DMS 273 (cell line): Measurements from ENCODE around the gene NKX1-2.

Experiments
- DNase-seq: peaks from one replicate; lab custom pipeline; 2025; ENCODE audit not compliant: unreplicated experiment; lab: John Stamatoyannopoulos, UW

Gene NKX1-2

DNA sequence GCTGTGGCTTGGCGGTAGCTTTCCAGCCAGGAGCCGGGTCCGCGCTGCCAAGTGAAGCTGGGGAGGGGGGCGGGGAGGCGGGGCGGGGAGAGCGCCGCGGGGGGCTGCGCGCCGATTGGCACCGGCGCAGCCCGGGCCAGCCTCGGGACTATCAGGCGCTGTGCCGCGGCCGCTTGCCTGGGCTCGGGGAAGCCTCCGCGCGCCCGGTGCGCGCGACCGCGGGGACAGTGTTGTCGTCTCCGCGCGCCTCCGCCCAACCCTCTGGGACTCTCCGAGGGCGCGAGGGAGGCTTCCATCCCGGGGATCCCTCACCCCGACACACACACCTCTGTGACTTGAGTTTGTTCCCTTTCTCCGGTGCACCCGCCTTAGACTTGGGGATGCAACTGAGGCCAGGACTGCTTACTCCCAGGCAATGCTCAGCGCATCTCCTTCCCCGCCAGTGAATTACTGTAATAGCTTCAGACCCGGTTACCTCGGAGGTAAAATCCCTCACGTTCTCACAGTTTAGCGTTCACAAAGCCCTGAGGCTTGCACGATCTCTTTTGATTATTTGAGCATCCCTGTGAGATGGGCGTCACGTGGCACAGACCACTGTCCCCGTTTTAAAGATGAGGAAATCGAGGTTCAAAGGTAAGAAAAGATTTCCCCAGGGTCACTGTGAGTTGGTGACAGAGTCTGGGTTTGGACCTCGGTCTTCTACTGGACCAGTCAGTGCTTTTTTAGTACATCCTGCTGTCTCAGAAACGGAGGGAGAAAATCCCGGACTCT is at the start of gene NKX1-2:
Gene NKX1-2, minus strand, starts transcription at position 24 of the 771 bp plus-strand sequence. CDS start 92 bp downstream, outside the sequence.
- peak; percentile 59 for DNase-seq

DNA sequence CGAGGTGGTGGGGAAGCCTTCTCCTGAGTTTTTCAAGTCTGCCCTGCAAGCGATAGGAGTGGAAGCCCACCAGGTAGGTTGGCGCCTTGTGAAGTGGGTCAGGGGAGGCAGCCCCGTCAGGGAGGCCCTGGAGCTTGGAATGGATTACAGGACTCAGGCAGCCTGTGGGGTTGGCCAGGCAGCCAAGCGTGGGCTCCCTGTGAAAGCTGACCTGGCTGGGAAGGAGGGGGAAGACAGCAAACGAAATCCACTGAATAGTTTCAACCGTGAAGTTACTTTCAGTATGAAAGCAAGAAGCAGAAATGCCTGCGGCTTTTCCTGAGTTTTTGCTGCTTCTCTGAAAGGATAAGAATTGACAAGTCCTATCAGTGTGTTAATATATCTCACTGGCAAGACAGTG is 48.2 kb upstream of the NKX1-2 start:
- DNase-seq, result no peak

DNA sequence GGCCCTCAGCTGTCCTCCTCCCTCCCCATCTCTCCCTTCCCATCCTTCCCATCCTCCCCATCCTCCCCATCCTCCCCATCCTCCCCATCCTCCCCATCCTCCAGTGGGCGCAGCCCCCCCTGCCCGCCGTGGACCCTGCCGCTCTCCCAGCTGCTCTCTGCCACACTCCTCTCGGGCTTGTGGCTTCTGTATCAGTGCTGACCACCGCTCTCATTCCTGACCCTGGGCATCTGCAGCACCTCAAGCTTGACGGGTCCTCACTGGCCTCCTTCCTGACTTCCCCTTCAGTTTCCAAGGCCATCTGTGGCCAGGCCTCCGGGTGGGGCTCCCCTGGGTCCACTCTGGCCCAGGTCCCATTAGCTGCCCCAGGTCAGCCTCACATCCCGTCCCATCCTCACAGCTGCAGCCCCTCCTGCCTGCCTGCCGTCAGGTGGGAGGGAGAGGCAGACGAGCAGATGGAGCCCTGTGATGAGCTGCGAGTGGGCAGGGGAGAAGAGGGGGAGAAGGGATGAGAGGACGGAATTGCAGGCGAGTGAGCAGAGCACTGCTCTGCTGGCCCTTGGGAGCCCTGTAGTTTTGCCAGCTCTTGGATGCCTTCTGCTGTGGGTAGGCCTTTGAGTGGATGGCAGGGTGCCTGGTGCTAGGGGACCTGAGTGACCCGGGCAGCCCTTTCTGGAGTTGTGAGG is 47.5 kb upstream of the NKX1-2 start:
- DNase-seq, result no peak

DNA sequence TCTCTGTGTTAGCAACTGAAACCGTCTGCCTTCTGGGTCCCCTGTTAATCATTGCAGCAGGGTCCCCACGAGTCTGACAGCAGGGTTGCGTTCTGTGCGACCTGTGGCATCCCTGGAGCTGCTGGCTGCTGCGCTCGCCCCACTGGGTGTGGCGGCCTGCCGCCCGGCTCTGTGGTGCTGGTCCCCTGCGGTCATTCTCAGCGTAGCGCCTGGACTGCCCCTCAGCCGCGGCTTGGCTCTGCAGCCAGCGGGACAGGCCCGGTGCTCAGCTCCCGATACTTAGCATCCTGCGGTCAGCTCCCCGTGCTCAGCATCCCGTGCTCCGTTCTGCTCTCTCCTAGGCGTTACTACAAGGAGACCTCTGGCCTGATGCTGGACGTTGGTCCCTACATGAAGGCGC is 46.8 kb upstream of the NKX1-2 start:
- no peak for DNase-seq

DNA sequence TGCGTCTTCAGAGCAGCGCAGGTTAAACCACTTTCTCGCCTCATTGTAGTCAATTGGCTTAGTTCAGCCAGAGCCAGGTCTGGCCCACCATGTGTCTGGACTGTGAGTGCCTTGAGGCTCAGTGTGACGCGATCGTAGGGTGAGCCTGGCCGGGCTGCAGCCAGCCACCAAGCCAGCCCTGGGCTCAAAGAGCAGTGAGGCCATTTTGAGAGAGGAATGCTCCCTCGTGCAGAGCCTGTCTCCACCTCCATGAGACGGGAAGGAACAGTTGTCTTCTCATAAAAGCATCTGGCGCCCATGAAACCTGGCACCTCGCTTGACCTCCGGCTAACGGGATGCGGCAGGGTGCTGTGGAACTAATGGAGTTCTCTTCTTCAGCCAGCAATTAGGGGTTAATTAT is 46.3 kb upstream of the NKX1-2 start:
- DNase-seq, result no peak

DNA sequence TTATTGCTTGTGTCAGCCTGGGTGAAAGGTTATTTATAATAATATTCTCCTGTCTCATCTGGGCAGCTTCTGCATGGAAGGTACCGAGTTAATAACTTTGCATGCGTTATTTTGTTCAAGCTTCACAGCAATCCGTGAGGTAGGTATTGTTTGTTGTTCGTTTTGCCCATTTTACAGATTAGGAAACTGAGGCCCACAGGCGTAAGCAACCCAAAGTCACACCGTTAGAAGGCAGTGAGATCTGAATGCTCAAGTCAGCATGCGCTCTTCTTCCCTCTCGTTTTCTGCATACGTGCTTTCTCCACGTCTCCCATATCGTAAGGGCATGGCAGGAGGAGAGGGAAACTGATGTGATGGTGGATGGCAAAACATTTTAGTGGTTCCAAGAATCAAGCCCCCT is 45.9 kb upstream of the NKX1-2 start:
- DNase-seq, result no peak

DNA sequence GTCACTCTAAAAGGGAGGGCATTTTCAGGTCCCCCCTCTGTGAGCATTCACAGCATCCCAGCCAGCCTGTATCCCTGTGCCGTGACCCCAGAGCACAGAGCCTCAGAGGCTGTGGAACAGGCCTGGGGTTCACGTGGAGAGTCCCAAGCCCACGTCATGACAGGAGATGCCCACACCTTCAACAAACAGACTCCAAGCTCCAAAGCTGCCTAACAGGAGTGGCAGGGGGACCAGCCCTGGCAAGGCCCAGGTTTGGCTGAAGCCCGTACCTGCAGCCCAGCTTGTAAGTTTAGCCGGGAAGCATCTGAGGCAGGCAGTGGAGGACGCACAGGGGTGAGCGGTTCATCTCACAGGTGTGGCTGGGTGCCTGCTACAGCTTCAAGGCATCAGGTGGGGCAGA is 45.3 kb upstream of the NKX1-2 start:
- DNase-seq, result no peak

DNA sequence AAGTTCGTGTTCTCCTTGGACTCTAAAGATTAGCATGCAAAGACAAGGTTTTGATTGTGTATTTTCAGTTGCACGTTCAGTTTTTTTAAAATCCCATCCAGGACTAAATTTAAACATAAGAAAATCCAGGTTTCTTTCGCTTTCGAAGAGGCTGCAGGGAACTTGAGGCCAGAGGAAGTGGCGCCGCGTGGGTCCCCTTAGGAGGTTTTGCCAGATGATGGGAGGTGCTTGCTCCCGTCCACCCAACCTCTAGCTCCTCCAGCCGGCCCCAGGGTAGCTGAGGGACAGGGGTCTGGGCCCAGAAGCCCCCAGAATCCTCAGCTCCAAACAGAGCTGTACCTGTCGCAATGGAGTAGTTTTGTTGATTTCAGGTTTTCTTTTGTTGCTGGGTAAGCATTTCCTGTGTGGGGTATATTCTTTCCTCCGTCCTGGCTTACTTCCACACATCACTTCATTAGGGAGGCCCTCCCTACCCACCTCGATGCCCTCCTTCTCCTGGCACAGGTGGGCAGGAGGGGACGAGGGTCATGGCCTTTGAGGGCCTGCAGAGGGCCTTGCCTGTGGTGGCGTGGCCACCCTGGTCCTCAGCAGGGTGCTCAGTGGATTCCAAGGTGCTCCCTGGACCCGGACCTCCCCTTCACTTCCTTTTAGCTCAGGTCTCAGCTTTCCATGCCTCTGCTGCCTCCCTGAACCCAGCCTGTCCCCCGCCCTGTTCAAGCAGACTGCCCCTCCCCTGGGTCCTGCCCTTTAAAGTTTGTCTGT is 44.4 kb upstream of the NKX1-2 start:
- DNase-seq, result no peak

DNA sequence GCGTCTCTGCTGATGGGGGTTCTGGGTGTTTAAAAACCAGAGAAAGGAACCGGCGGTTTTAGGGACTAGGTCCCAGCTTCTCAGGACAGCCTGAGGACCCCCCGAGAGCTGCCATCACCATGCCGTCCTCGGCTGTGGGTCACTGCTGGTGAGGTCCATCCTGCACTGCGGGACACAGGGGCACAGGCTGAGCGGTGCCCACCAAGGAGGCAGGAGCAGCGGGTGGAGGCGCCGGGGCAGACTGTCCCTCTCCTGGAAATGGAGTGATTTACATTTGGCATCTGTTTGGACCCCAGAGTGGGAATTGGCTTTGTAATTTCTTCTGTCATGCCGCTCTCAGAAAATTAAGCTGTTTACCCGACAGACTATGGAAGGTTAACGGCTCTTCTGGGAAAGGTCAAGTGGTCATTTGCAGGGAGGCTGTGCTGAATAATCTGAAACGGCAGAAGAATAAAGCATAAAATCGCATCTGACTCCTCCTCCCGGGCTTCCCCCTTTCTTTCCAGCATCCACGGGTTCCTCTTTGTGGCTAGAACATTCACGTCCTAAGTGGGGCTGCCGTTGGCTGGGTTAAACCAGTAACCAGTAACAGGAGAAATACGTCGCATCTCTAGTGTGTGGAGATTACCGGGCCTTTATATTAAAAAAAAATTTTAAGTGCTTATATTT is 43.5 kb upstream of the NKX1-2 start:
- no peak for DNase-seq

DNA sequence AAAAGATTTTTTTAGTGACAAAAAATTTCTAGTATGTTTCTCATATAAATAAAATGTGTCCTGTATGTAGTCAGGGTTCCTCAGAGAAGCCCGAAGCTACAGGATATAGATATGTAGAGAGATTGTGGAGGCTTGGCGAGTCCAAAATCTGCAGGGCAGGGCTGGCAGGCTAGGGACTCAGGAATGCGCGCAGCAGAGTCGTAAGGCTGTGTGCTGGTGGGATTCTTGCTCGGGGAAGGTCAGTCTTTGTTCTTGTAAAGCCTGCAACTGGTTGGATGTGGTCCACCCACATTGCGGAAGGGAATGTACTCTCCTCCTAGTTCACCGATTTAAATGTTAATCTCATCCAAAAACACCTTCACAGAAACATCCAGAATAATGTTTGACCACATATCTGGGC is 42.4 kb upstream of the NKX1-2 start:
- no peak for DNase-seq

DNA sequence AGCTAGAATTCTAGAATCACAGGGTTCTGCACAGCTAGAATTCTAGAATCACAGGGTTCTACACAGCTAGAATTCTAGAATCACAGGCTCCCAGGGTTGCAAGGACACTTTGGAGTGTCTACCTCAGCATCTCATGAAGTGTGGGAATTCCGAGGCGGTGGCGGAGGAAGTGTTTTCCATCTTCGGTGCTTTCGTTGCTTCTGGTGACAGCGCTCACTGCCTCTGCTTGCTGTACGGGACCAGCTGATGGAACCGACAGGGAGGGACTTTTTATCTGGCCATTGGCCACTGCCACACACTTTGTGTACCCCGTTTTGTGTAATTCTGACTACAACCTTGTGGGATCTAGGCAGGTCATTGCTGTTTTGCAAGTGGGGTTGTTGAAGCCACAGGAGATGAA is 41.3 kb upstream of the NKX1-2 start:
- no peak for DNase-seq

DNA sequence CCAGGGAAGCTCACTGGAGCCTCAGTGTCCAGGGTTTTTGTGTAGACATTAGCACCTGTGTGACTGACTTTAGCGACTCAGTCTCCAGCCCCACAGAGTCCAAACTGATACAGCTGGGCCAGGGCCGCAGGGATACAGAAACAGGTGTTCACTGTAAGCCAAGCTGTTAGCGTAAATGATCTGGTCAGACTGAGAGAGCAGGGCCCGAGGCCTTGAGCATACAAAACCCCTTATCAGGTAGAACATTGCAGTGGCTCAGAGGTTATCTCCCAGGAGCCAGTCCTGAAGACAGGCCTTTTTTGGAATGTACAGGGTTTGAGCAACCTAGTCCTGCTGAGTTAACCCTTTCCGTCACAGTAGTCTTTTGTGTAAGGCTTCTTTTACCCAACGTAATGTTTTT is 36.8 kb upstream of the NKX1-2 start:
- DNase-seq, result no peak

DNA sequence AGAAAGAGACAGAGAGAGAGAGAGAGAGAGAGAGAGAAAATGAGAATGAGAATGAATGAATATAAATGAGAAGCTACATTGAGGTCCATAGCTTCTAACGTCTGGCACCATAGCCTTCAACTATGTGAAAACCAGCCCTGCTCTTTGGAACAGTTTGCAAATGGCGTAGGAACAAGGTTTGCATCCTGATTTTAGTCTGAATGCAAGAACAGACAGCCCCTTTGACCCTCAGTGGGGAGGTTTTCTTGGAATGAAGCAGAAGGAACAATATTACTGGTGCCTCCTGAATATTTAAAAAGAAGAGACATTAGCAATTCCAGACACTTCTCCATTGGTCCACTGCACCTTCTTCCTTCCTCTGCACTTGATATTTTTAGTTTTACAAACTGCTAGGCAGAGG is 34.8 kb upstream of the NKX1-2 start:
- DNase-seq, result no peak

DNA sequence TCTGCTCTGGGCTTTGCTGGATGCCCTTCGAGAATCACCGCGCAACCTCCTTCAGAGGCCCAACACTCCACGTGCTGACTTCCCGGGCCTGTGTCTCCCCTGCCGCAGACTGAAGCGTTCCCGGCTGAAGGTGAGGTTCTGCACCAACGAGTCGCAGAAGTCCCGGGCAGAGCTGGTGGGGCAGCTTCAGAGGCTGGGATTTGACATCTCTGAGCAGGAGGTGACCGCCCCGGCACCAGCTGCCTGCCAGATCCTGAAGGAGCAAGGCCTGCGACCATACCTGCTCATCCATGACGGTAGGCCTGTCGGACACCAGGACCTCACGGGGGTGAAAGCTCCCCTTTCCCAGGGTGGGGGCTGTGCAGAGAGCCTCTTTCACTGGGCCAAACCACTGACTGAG is 34.2 kb upstream of the NKX1-2 start:
- DNase-seq, result no peak

DNA sequence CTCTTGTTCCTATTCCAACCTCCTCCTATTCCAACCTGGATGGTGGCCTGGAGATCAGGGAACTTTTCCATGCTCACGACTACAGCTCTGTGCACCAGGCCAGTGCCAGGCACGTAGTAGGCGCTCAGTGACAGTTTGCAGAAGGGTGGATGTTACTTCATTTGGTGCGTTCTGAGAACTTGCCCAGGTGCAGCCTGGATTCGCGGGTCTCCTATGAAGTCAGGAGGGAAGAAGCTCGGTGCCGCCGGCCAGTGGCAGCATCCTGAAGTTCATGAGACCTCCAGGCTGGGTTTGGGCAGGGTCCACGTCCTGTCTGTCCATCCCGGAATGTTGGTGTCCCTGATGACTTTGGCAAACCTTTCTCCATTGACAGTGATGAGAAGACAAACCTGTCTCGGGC is 33.0 kb upstream of the NKX1-2 start:
- no peak for DNase-seq

DNA sequence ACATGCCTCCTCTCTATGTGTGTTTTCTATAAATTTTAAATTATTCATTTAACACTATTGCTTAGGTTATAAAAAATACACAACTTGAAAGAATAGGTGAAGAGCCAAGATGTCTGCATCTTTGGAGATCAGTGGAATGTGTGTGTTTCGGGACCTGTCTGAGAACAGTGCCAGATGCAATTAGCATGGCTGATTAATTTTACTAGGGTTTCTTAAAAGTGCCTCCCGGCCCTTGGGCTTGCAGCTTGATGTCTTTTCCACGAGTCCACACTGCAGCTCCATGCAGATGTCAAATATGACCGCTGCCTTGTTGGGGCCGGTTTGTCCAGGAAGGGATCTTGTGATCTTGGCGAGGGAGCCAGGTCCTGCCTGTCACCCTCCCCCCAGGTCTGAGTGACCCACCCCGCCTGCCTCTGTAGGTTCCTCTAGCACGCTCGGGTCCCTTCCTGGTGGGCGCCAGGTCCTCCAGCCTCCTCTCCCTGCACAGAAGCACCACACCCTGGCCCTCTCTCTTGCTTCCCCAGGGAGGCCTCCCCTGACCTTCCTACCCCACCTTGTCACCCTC is 32.5 kb upstream of the NKX1-2 start:
- DNase-seq, result peak; percentile 57

DNA sequence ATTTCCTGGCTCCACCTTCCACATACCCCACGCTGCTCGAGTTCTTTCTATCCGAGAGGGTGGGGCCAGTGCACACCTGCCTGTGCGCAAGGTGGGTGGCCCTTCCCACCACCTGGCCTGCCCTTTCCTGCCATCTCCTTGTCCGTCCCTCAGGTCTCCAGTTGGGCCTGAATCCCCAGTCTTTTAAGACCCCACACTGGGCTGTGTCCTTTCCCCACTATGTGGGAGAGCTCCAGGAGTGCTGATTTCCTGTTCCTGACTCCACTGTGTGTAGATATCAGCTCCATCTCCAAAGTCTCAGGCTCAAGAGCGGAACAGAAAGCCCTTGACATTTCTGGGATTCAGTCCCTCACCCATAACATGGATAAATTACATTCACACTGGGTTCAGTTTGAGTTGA is 31.9 kb upstream of the NKX1-2 start:
- no peak for DNase-seq

DNA sequence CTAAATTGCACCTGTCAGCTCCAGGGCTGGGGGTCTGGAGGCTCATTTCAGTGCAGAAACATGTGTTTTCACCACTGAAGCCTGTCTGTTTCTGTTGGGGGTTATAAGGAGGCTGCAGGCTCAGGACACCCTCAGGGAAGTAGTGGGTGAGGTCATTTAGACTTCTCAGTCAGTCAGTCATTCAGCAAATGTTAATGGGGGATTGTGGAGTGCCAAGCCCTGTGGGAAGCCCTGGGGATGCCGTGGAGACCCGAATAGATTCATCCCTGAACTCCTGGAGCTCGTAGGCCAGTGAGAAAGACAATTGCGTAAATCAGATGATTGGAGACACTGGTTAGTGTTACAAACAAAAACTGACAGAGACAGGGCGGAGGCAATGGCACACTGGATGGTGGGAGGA is 31.0 kb upstream of the NKX1-2 start:
- DNase-seq, result no peak

DNA sequence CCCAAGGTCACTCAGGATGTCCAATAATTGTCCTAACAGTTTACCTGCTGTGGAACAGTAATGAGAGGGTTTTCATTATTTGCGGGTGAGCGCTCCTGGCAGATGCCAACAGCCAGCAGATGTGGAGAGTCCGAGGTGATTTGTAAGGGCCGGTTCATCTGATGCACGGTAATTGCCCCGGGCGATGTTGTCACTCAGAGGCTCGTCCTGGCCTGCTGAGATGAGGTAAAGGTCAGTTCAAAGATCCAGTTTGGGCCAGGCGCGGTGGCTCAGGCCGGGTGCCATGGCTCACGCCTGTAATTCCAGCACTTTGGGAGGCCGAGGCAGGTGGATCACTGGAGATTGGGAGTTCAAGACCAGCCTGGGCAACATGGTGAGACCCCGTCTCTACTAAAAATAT is 28.7 kb upstream of the NKX1-2 start:
- no peak for DNase-seq

DNA sequence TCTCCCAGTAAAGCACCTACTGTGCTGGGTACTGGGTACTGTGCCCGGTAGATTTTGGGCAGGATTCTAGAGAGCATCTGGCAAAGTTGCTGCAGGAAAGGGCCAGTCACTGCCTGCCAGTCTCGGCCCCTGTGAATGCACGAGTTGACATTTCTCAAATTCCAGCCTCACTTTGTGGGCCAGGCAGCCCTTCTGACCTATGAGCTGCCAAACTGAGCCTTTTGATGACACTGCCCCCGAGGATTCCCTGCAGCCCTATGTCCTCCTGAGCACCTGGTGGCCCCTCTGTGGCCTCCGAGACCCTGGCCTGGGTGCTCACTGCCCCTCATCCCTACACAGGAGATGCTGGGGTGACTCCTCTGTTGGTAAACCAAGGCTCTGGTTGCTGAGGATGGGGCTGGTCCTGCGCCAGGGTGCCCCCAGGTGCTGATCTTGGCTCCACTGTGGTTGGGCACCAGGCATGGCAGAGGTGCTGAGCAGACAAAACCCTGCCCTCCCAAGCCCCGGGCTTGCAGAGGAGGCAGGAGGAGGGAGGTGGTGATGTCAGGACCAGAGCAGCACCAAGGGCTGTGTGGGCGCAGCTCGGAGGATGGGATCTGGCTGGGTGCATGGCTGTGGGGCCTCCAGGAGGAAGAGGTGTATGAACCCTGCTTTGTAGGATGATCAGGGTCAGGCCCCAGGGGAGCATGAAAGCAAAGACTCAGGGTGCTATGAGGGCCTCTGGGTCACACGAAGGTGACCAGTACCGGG is 28.0 kb upstream of the NKX1-2 start:
- DNase-seq, result peak; percentile 4
